K562 (cell line): Measurements from ENCODE around the gene SACS. TPM values are rescaled to one million over a fixed set of nuclear protein-coding genes. Genes with fewer than 3 reads are reported as not detected.
"Not testable (repeated sequence)": the region's sequence is repeated elsewhere in the genome, so short reads cannot be mapped to it uniquely, and the experiment has no call there.

Experiments
- ATAC-seq: fragments of 200-7000 bp; cut with Tn5 transposase; 3 replicates; pipeline ENCODE4 v1.9.1; 2020; ENCODE audit warnings: moderate library complexity
- BruUV-seq: library from RNA; stranded (reverse); fragments of 400-500 nt; replicated peaks from 2 replicates; lab custom pipeline; 2021; lab: Mats Ljungman, UMichigan
- CTCF ChIA-PET: fragments of 300-600 bp; formaldehyde crosslinking; extraction: SDS; loops from one replicate; lab custom pipeline; 2021; ENCODE audit warnings: low intra/inter-chr PET ratio; lab: Yijun Ruan, JAX
- POLR2A ChIA-PET: fragments of 300-600, 350-650 bp; sonication (Branson Sonifier 250); formaldehyde crosslinking; extraction: SDS; loops from one replicate; lab custom pipeline; 2021; ENCODE audit warnings: antibody characterized with exemption, inconsistent platforms; lab: Yijun Ruan, JAX
- DNase-seq, 4 experiments: peaks; one replicate each; pipeline versions ENCODE4 v3.0.0 to v3.0.0-alpha.2; 2011 to 2018; ENCODE audit warnings: low spot score in 3 of 4, mixed read lengths in 3 of 4; ENCODE audit errors: extremely low read depth in 1 of 4
- FAIRE-seq: peaks from 2 replicates; lab custom pipeline; 2011; peaks lifted over from hg19 to GRCh38; lab: Jason Lieb, UNC
- H2AFZ ChIP-seq: 2 replicates; pipeline ENCODE4 v1.6.0; 2011; ENCODE audit warnings: low read depth, low read length, control low read depth, inconsistent platforms
- H3K27ac ChIP-seq: fragments of 200-600 bp; 3 replicates; pipeline ENCODE4 v1.8.0; 2011; ENCODE audit warnings: low read depth, mild to moderate bottlenecking, control low read depth, inconsistent platforms, low read length, moderate library complexity, mixed read lengths; ENCODE audit errors: extremely low read depth
- H3K27me3 ChIP-seq, 2 experiments: fragments of 300-600 bp in 1 of 2; 2 replicates in 1 of 2; 3 replicates in 1 of 2; pipeline versions ENCODE4 v1.6.0 to v1.8.0; 2011; ENCODE audit warnings: inconsistent platforms in 2 of 2, low read length in 2 of 2, mild to moderate bottlenecking in 1 of 2, mixed read lengths in 1 of 2, moderate library complexity in 1 of 2; ENCODE audit not compliant: control insufficient read depth in 2 of 2, insufficient read depth in 2 of 2
- H3K36me3 ChIP-seq: fragments of 300-600 bp; 3 replicates; pipeline ENCODE4 v1.8.0; 2011; ENCODE audit warnings: mild to moderate bottlenecking, low read length, inconsistent platforms; ENCODE audit not compliant: control insufficient read depth, insufficient read depth
- H3K4me1 ChIP-seq, 2 experiments: fragments of 200-600 bp in 1 of 2; replicated peaks in 1 of 2; 2 replicates in 1 of 2; 3 replicates in 1 of 2; pipeline versions ENCODE4 v1.5.1 to v1.8.0; 2011; ENCODE audit warnings: inconsistent platforms in 2 of 2, low read length in 2 of 2, mild to moderate bottlenecking in 1 of 2, mixed read lengths in 1 of 2, moderate library complexity in 1 of 2; ENCODE audit not compliant: control insufficient read depth in 2 of 2, insufficient read depth in 2 of 2
- H3K4me2 ChIP-seq: 2 replicates; pipeline ENCODE4 v1.6.1; 2011; ENCODE audit warnings: low read length, control low read depth, inconsistent platforms, mixed read lengths; ENCODE audit not compliant: insufficient read depth
- H3K4me3 ChIP-seq: fragments of 200-600 bp; sonication (generic), shearing (Covaris generic); 2 replicates; pipeline ENCODE4 v1.5.1; 2016; ENCODE audit warnings: control low read depth, inconsistent platforms
- H3K79me2 ChIP-seq: fragments of 200-600 bp; 3 replicates; pipeline ENCODE4 v1.8.0; 2011; ENCODE audit warnings: low read length, inconsistent platforms; ENCODE audit not compliant: control insufficient read depth, insufficient read depth
- H3K9ac ChIP-seq, 2 experiments: 2 replicates each; pipeline versions ENCODE4 v1.6.0 to v1.6.1; 2011; ENCODE audit warnings: low read depth in 2 of 2, low read length in 2 of 2, control low read depth in 1 of 2, inconsistent platforms in 1 of 2, mild to moderate bottlenecking in 1 of 2, mixed read lengths in 1 of 2; ENCODE audit not compliant: insufficient read depth in 1 of 2
- H3K9me1 ChIP-seq: one replicate; pipeline ENCODE4 v1.6.0; 2011; ENCODE audit warnings: inconsistent platforms, mild to moderate bottlenecking, low read length, moderate library complexity; ENCODE audit not compliant: control insufficient read depth, insufficient read depth
- H3K9me3 ChIP-seq: replicated peaks from 2 replicates; pipeline ENCODE4 v1.5.1; 2011; ENCODE audit warnings: low read depth, low read length, inconsistent platforms; ENCODE audit not compliant: control insufficient read depth, insufficient read depth
- H4K20me1 ChIP-seq: replicated peaks from 2 replicates; pipeline ENCODE4 v1.6.1; 2011; ENCODE audit warnings: low read length, inconsistent platforms, mixed read lengths; ENCODE audit not compliant: control insufficient read depth, insufficient read depth
- E2F3 ChIP-seq: fragments of 250-450 bp; sonication (Bioruptor Pico); IDR thresholded peaks from 2 replicates; pipeline ENCODE4 v1.4.0; 2020; ENCODE audit warnings: mild to moderate bottlenecking
- MAFK ChIP-seq: IDR thresholded peaks from 2 replicates; pipeline ENCODE4 v1.6.1; 2011; ENCODE audit warnings: low read length, improper control_type of control experiment
- NR2C2 ChIP-seq, 2 experiments: fragments of 200-800 bp in 1 of 2; sonication (Bioruptor generic) in 1 of 2; sonication (generic) in 1 of 2; formaldehyde crosslinking in 1 of 2; IDR thresholded peaks; 2 replicates each; pipeline versions ENCODE4 v1.6.1 to v1.8.0; 2016 to 2022; ENCODE audit warnings: mild to moderate bottlenecking in 1 of 2, missing compliant biosample characterization in 1 of 2, missing genetic modification characterization in 1 of 2, missing genetic modification reagents in 1 of 2
- ZNF184 ChIP-seq: sonication (generic); formaldehyde crosslinking; IDR thresholded peaks from 2 replicates; pipeline ENCODE4 v1.5.0; 2020; ENCODE audit warnings: missing genetic modification reagents
- WGBS: fragments of 100-300 bp; shearing (Covaris generic); methylation state at CpG from one replicate; pipeline ENCODE4 v1.1.6; 2016; ENCODE audit warnings: low coverage, mixed read lengths; ENCODE audit not compliant: insufficient coverage; ENCODE audit errors: missing lambda C conversion rate; 5-methylcytosine and 5-hydroxymethylcytosine counted together
- in situ Hi-C: fragments of 300-500 bp; cut with MboI; formaldehyde crosslinking; loops from 4 replicates; pipeline ENCODE4 v1.15.0; 2018; ENCODE audit warnings: inconsistent platforms, mixed read lengths
- intact Hi-C: fragments of 100-400 bp; cut with micrococcal nuclease; formaldehyde crosslinking; loops from 2 replicates; pipeline ENCODE4 v1.14.2; 2022
- polyA plus RNA-seq, 8 experiments: library from polyadenylated mRNA; depleted of rRNA in 4 of 8; stranded (reverse) in 5 of 8; unstranded in 3 of 8; fragments of >200 nt; fragmentation: Nextera tagmentation in 2 of 8; fragmentation: Illumina TruSeq in 1 of 8; extraction: Ambion mirVana in 2 of 8; extraction: Trizol in 1 of 8; gene quantifications; 2 replicates each; pipeline versions ENCODE4 v1.2.1 to v1.2.3, GENCODE V29; 2011 to 2014; ENCODE audit warnings: inconsistent platforms in 1 of 8, missing spikeins in 1 of 8
- total RNA-seq, 7 experiments: library from RNA; depleted of rRNA in 6 of 7; stranded (reverse); fragments of >200 nt in 6 of 7; fragmentation: Illumina TruSeq in 2 of 7; extraction: Trizol in 2 of 7; gene quantifications; 2 replicates each; pipeline versions ENCODE4 v1.2.1 to v1.2.3, GENCODE V29; 2011 to 2021; ENCODE audit warnings: low replicate concordance in 1 of 7
- TF ChIP-seq, protein P1 (sequence below): fragments of 450-650 bp; formaldehyde crosslinking; IDR thresholded peaks from 2 replicates; pipeline ENCODE4 v1.4.0; 2020; ENCODE audit warnings: mild to moderate bottlenecking, mixed read lengths

The SACS gene
- total and polyA plus RNA-seq, 9 of the 15 experiments (the other 6 are each of a cell fraction or from before 2014, with no cell fraction given) = 4.7 to 28.2 (median 18.9) TPM

DNA sequence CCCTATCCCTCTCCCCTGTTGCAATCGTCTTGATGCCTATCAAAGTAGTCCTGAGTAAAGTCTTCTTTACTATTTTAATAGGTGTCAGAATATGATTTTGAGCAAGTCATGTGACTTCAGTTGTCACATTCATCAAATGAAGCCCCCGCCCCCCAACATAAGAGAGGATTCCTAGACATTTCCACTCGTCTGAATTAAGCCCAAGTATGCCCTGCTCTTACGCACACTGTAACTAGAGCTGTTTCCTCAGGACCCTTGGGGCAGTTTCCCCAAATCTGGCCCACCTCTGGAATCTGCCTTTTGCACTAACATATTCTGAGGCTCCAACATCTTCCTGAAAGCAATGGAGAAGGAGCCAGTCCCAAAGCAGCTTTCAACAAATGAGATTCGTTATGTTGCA, 25.5 kb downstream of the SACS start:
- H3K4me2 ChIP-seq = no peak overlapping the region
- no peaks in the 10 kb centered on the region for H3K9me1 ChIP-seq
- intact Hi-C loops = no loop called here
- H3K27ac ChIP-seq = no peak overlapping the region
- no peaks in the 10 kb centered on the region for H3K4me1 ChIP-seq
- 3% methylated on average over 5 of the region's 5 CpGs for WGBS
- no peak for DNase-seq
- FAIRE-seq = no peak
- CTCF ChIA-PET = no interaction called here
- H3K36me3 ChIP-seq = no peaks in the 10 kb centered on the region
- no peaks in the 10 kb centered on the region for H3K79me2 ChIP-seq
- BruUV-seq = no TSS peak
- H3K27me3 ChIP-seq = peaks cover 0 to 4% of the 10 kb centered on the region in 2 experiments; a peak in 1 of 5 replicates
- no peak overlapping the region for H3K4me3 ChIP-seq
- no peak for TF ChIP-seq NR2C2 (CRISPR knock-in tag; IDR thresholded peaks at IDR 0.05)
- no peak for TF ChIP-seq NR2C2 (tag; IDR thresholded peaks at IDR 0.05)
- TF ChIP-seq MAFK = no peak
- TF ChIP-seq ZNF184 (CRISPR knock-in tag) = no peak
- TF ChIP-seq, protein P1, sequence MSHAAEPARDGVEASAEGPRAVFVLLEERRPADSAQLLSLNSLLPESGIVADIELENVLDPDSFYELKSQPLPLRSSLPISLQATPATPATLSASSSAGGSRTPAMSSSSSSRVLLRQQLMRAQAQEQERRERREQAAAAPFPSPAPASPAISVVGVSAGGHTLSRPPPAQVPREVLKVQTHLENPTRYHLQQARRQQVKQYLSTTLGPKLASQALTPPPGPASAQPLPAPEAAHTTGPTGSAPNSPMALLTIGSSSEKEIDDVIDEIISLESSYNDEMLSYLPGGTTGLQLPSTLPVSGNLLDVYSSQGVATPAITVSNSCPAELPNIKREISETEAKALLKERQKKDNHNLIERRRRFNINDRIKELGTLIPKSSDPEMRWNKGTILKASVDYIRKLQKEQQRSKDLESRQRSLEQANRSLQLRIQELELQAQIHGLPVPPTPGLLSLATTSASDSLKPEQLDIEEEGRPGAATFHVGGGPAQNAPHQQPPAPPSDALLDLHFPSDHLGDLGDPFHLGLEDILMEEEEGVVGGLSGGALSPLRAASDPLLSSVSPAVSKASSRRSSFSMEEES (CRISPR knock-in tag) = peak; percentile 41
- TF ChIP-seq E2F3 = no peak
- TF ChIP-seq, all 486 proteins: peak for 1
- H2AFZ ChIP-seq = no peak overlapping the region
- POLR2A ChIA-PET = no interaction called here
- H4K20me1 ChIP-seq = no peaks in the 10 kb centered on the region
- in situ Hi-C loops = no loop called here
- no peaks in the 10 kb centered on the region for H3K9me3 ChIP-seq
- ATAC-seq = no peak
- H3K9ac ChIP-seq = no peak overlapping the region

DNA sequence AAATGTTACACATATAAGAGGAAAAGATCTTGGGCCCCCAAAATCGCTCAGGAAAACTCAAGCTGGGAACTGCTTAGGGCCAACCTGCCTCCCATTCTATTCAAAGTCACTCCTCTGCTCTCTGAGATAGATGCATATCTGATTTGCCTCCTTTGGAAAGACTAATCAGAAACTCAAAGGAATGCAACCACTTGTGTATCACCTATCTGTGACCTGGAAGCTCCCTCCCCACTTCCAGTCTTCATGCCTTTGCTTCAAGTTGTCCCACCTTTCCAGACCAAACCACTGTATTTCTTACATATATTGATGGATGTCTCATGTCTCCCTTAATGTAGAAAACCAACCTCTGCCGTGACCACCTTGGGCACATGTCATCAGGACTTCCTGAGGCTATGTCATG, 32.3 kb downstream of the SACS start:
- DNase-seq, H3K4me2 ChIP-seq, H2AFZ ChIP-seq, H3K4me3 ChIP-seq, in situ Hi-C loops, BruUV-seq, H3K4me1 ChIP-seq, H3K9me3 ChIP-seq, H3K9ac ChIP-seq, H3K36me3 ChIP-seq, ATAC-seq, POLR2A ChIA-PET, H3K27me3 ChIP-seq, FAIRE-seq, CTCF ChIA-PET, H3K27ac ChIP-seq, H3K9me1 ChIP-seq, H3K79me2 ChIP-seq, intact Hi-C loops, H4K20me1 ChIP-seq: not testable (repeated sequence)
- WGBS = 0% methylated on average over 2 of the region's 2 CpGs
